Panc1 (cell line): ENCODE data around the gene ENDOV. TPM values are rescaled to one million over a fixed set of nuclear protein-coding genes. Genes with fewer than 3 reads are reported as not detected.

Experiments
- ATAC-seq: fragments of 200-7000 bp; cut with Tn5 transposase; 2 replicates; pipeline ENCODE4 v1.9.1; 2020; ENCODE audit warnings: mild to moderate bottlenecking, moderate library complexity
- BruUV-seq: library from RNA; stranded (reverse); fragments of 400-500 nt; replicated peaks from 2 replicates; lab custom pipeline; 2021; lab: Mats Ljungman, UMichigan
- CTCF ChIA-PET: fragments of 300-600 bp; sonication (Branson Sonifier 250); formaldehyde crosslinking; loops from one replicate; lab custom pipeline; 2022; ENCODE audit warnings: antibody characterized with exemption; lab: Charles Lee
- POLR2A ChIA-PET: fragments of 300-600 bp; sonication (Branson Sonifier 250); formaldehyde crosslinking; loops from one replicate; lab custom pipeline; 2022; ENCODE audit warnings: antibody characterized with exemption; lab: Charles Lee
- DNase-seq: peaks from one replicate; pipeline ENCODE4 v3.0.0-alpha.2; 2010; ENCODE audit warnings: low read depth, low spot score
- H3K27ac ChIP-seq: 2 replicates; pipeline ENCODE4 v1.5.1; 2011; ENCODE audit warnings: mild to moderate bottlenecking, low read length, inconsistent platforms
- H3K27me3 ChIP-seq: fragments of 200-500 bp; sonication (Bioruptor generic); 2 replicates; pipeline ENCODE4 v1.6.0; 2014; ENCODE audit warnings: low read length, inconsistent platforms; ENCODE audit not compliant: control insufficient read depth, insufficient read depth
- H3K36me3 ChIP-seq: fragments of 200-500 bp; sonication (Bioruptor generic); 2 replicates; pipeline ENCODE4 v1.5.1; 2014; ENCODE audit warnings: inconsistent platforms, mild to moderate bottlenecking, low read length, moderate library complexity; ENCODE audit not compliant: control insufficient read depth, insufficient read depth
- H3K4me1 ChIP-seq: 2 replicates; pipeline ENCODE4 v1.5.1; 2011; ENCODE audit warnings: inconsistent platforms, mild to moderate bottlenecking, low read length, moderate library complexity; ENCODE audit not compliant: control insufficient read depth, insufficient read depth
- H3K4me3 ChIP-seq, 2 experiments: 2 replicates each; pipeline ENCODE4 v1.5.1; 2011 to 2012; ENCODE audit warnings: low read depth in 2 of 2, low read length in 2 of 2, mild to moderate bottlenecking in 2 of 2, inconsistent platforms in 1 of 2, moderate library complexity in 1 of 2
- H3K9me3 ChIP-seq: fragments of 200-500 bp; sonication (Bioruptor generic); 2 replicates; pipeline ENCODE4 v1.5.1; 2014; ENCODE audit warnings: low read depth, mild to moderate bottlenecking, inconsistent platforms, low read length, moderate library complexity; ENCODE audit not compliant: control insufficient read depth, insufficient read depth
- CTCF ChIP-seq: fragments of 450-650 bp; IDR thresholded peaks from 2 replicates; pipeline ENCODE4 v1.5.1; 2017; ENCODE audit warnings: mild to moderate bottlenecking
- POLR2AphosphoS5 ChIP-seq: IDR thresholded peaks from 2 replicates; pipeline ENCODE4 v1.6.1; 2012; ENCODE audit warnings: mild to moderate bottlenecking, low read depth, low read length, moderate library complexity
- REST ChIP-seq, 2 experiments: IDR thresholded peaks; 2 replicates each; pipeline ENCODE4 v1.6.1; 2011 to 2012; ENCODE audit warnings: low read depth in 2 of 2, control low read depth in 1 of 2, low read length in 1 of 2, mild to moderate bottlenecking in 1 of 2, moderate library complexity in 1 of 2; ENCODE audit not compliant: insufficient read depth in 1 of 2
- SIN3A ChIP-seq: IDR thresholded peaks from 2 replicates; pipeline ENCODE4 v1.6.1; 2012; ENCODE audit warnings: low read depth, mild to moderate bottlenecking, low read length, moderate library complexity, borderline replicate concordance; ENCODE audit not compliant: insufficient read depth
- TCF7L2 ChIP-seq: IDR thresholded peaks from 2 replicates; pipeline ENCODE4 v1.6.1; 2011; ENCODE audit warnings: mild to moderate bottlenecking, low read depth, low read length, inconsistent platforms
- in situ Hi-C: cut with HindIII; loops from 2 replicates; pipeline ENCODE4 v1.10.0; 2016; ENCODE audit warnings: low sequenced_read_pairs, low pct_unique_long_range_greater_than_20kb
- intact Hi-C: fragments of 100-400 bp; cut with micrococcal nuclease; formaldehyde crosslinking; loops from one replicate; pipeline ENCODE4 v1.10.0; 2022; ENCODE audit not compliant: unreplicated experiment
- total RNA-seq: library from RNA; stranded (reverse); gene quantifications from one replicate; pipeline ENCODE4 v1.2.1, GENCODE V29; 2021; ENCODE audit not compliant: unreplicated experiment

Gene ENDOV
- total RNA-seq, 1 experiment from 2014 or later: 37.1 TPM

DNA sequence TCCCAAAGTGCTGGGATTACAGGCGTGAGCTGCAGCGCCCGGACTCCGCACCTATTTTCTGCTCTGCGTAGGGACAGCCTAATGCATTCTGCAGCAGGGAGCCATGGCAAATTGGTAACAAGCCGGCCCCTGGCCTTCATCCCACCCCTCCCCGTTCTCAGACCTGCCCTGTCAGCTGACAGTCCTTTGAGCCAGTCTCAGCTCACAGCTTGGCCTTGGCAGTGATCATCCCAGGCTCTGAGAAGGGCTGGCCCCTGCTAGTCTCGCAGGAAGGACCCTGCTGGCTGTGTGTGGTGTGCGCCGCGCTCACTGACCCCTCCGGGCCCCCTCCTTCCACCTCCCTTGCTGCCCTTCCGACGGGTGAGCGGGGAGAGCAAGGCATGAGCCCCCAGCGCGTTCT, 71.7 kb downstream of the ENDOV start:
- Histone ChIP-seq H3K4me1 (no peaks in the 10 kb centered on the region), H3K27ac (no peak overlapping the region), H3K9me3 (no peaks in the 10 kb centered on the region), H3K27me3 (no peaks in the 10 kb centered on the region), H3K36me3 (no peaks in the 10 kb centered on the region), H3K4me3 (no peak overlapping the region)
- in situ Hi-C loops: no loop called here
- intact Hi-C loops: no loop called here
- ATAC-seq (no peak), DNase-seq (no peak)
- TF ChIP-seq REST (IDR thresholded peaks at IDR 0.05; ENCODE audit: insufficient read depth in 1 of 2, low read depth in 2 of 2, low read length in 1 of 2) (no peak), TCF7L2 (no peak), POLR2AphosphoS5 (no peak), CTCF (no peak), SIN3A (no peak)
- ChIA-PET POLR2A (no interaction called here), CTCF (no interaction called here)
- no TSS peak for BruUV-seq

DNA sequence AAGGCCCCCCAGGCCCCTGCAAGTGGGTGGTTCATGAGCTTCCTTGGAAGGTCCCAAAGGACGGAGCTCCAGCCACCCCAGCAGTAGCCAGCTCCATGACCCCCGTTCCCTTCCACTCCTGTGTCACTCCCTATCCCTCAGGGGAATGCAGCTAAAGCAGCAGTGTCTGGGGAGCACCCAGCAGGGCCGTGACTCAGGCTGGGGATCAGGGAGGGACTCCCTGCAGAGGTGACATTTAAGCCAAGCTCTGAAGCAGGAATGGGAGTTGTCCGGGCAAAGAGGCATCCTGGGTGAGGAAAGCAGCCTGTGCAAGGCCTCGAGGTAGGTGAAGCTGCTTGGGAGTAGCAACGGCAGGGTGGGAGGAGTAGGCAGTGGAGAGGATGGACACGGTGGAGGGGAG, 72.5 kb downstream of the ENDOV start:
- ChIA-PET POLR2A (no interaction called here), CTCF (interaction anchor here (0.6 kb wide), 1 partner anchor 9 kb away, joined by 5 read pairs; no protein-coding TSS in a partner anchor)
- no peak overlapping the region for H3K4me3 ChIP-seq
- no peak overlapping the region for H3K27ac ChIP-seq
- in situ Hi-C loops (no loop called here), intact Hi-C loops (no loop called here)
- no peak for DNase-seq
- H3K36me3 ChIP-seq: no peaks in the 10 kb centered on the region
- TF ChIP-seq POLR2AphosphoS5 (no peak), REST (IDR thresholded peaks at IDR 0.05; ENCODE audit: insufficient read depth in 1 of 2, low read depth in 2 of 2, low read length in 1 of 2) (no peak), TCF7L2 (no peak), CTCF (no peak), SIN3A (no peak)
- ATAC-seq: no peak
- no peaks in the 10 kb centered on the region for H3K4me1 ChIP-seq
- H3K27me3 ChIP-seq: no peaks in the 10 kb centered on the region
- BruUV-seq: no TSS peak
- H3K9me3 ChIP-seq: no peaks in the 10 kb centered on the region
